Measurements from ENCODE around the gene RPL36.

RPL36 gene

DNA sequence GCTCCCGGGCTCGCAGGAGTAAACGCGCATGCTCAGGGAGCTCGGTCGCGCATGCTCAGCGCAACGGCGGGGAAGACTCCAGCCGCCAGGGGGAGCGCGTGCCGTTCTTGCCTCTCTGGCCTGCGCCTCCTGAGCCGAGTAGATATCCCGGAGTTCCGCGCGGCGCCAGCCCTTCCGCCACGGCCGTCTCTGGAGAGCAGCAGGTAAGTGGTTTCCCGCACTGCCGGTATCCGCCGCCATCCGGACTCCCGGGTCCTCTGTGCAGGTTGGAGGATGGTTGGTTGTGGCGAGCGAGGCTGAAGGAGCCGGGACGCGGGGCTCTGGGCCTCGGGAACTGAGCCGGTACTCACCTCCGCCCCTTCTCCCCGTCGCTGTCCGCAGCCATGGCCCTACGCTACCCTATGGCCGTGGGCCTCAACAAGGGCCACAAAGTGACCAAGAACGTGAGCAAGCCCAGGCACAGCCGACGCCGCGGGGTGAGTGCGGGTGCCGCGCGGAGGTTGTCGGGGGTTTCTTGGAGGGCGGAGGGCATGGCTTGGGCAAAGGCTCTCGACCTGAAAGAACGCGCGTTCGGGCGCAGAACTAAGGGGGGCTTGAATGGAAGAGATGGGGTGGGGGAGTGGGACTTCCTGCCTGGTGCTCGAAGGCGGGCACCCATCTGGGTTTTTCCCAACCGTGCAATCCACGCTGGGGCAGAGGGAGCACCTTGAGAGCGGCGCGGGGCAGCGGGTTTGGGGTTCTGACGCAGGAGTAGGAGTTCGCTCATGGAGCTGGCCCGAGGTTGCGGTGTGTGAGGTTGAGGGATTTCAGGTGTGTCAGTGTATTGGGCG lies at the start of gene RPL36:
Gene RPL36 (plus strand): TSS at position 171 of the 830 bp plus-strand sequence. CDS start 213 bp downstream, at position 384.
- DNase-seq, result peak; percentile 95

DNA sequence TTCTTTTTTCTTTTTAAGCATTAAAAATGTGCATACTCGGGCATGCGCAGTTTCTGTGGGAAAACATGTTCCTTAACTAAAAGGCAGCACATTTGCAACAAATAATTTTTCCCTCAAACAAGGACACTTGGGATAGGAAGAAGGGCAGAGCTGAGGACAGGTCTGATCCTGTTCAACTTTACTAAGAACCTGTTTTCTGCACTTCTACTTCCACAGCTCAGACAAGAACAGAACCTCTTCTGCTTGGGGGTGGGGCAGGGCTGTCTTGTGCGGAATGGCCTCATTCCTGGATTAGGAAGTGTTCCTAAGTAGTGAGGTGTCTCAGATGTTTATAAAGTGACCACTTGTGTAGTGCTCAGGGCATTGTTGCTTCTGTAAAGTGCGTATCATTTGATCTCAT lies 48.9 kb upstream of the RPL36 start:
- no peak for DNase-seq

DNA sequence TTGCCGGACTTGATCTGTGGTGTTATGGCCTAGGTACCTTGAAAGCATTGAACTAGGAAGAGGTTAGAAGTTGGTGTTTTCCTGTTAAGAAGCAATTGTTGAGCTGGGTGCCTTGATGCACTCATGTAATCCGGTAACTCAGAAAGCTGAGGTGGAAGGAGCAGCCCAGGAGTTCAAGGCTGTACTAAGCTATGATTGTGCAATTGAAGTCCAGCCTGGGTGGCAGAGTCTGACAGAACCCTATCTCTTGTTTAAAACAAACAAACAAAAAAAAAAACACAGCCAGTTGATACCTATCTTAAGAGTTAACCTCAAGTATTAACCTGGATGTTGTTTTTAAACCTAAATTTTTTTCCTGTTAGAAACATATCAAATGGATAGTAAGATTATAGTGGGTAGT lies 47.9 kb upstream of the RPL36 start:
- no peak for DNase-seq

DNA sequence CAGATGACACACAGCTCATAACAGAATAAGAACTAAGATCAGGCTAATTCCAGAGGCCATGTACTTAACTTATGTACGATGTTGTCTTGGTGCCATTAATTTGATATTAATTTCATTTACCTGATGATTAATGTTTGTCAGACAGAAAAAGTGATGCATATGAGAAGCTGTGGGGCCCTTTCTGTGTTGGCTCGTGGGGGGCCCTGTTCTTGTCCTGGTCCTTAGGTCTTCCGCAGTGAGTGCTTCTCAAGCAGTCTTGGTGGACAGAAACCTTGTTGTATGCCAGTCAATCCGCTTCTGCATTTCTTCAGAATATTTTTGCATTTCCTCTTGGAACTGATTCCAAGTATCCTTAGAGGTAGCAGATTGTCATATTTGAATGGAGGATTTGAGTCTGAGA lies 47.0 kb upstream of the RPL36 start:
- DNase-seq, result no peak

DNA sequence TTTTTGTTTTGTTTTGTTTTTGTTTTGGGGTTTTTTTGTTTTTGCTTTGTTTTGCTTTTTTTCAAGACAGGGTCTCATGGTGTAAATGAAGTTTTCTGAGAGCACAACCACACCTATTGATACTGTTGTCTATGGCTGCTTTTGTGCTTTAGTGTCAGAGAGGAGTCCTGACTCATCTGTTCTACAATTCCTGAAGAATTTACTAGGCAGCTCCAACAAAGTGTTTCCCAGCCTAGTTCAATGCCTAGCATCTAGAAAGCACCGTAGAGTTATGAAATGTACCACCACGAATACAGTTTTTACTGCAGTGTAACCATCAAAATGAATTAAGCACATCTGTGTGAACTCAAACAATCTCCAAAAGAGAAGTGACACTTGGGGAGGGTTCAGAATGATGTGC lies 46.1 kb upstream of the RPL36 start:
- no peak for DNase-seq

DNA sequence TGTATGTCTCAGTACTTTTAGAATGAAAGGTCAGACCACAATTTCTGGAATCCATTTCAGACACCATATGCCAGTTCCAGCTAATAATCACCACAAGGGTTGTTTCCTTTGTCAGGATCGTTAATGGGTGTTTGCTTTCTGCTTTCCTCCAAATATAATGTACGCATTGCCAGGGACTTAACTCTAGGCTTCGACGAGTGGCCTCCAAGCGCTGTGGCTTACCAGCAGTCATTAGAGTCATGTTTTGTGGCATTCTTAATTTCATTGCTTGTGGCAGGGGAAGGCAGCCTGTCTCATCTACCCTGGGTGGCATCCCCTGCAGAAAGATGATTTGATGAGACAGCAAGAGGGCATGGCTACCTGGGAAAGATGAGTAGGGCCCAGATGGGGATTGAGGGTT lies 44.7 kb upstream of the RPL36 start:
- DNase-seq, result no peak

DNA sequence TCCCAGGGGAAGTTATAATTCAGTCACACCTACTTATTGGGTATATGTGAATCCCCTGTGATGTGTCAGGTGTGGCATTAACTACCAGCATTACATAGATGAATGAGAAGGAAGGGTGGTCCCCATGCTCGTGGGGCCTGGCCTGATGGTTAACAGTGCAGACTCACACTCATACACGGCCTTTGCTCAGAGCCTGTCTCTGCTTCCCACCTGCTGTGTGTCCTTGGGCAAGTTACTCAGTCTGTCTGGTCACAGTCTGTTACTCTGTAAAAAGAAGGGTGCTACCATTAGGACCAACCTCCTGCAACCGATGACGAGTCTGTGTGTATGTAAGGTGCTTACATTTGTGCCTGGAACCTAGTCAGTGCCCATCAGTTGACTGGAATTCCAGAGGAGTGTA lies 43.4 kb upstream of the RPL36 start:
- DNase-seq, result no peak

DNA sequence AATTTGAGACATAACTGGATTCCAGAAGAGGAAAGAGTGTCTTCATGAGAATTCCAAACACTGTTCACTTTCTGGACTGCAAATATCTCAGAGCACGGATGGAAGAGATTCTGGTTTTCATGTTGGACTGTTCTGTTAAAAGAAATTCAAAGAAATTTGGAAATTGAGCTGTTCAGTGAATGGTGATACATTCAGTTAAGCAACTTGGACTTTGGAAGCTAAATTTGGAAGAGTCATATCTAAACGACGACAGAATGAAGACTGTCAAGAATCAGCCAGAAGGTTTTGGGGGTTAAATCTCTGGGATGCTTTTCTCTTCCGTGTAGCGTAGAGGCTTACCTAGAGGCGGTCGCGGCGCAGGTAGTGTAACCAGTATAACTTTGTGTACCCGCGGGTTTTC lies 41.6 kb upstream of the RPL36 start:
- DNase-seq, result no peak

DNA sequence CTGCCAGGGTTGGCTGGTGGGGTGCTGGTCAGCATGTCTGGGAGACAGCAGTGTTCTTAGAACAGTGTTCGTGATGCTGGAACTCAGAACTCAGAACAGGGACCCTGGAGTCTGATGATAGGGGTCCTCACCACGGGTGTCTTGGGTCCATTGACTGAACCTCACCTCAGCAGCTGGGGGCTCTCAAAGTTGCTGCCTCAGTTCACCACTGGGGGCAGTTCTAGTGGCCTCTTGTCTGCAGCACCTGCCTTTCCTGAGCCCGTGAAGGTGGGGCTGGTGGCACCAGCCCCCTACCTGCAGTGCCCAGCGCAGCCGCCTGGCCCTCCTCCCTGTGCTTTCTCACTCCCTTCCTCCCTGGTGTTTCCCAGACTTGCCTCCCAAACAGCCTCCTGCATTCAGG lies 38.7 kb upstream of the RPL36 start:
- DNase-seq, result no peak

DNA sequence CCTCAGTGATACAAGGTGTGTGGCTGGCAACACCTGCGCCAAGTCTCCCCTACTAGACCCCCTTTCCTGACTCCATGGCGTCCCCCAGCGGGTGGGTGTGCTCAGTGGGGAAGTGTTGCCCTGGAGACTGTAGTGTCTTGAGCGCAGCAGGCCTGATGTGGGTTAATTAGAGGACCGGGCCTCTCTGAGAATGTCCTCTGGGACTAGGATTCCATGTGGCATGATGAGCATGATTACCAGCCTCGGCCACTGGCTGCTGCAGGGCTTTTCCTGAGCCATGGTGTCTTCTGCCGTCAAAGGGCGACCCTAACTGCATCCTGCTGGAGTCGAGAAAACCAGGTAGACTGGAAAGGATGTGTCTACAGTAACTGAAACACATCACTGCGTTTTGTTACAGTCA lies 37.8 kb upstream of the RPL36 start:
- DNase-seq, result no peak

DNA sequence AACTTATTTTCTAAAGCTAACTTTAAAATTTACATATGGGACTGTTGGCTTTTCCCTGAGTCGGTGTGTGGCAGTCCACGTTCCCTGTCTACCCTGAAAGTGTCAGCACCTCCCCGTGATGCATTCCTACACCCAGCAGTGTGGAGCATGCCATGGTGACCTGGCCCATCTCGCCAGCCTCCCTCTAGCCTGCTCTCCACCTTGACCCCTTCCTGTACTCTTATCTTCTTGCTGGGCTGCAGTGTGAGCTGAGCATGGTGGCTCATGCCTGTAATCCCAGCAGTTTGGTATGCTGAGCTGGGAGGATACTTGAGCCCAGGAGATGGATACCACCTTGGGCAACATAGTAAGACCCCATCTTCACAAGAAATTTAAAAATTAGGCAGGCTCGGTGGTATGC lies 35.2 kb upstream of the RPL36 start:
- no peak for DNase-seq

DNA sequence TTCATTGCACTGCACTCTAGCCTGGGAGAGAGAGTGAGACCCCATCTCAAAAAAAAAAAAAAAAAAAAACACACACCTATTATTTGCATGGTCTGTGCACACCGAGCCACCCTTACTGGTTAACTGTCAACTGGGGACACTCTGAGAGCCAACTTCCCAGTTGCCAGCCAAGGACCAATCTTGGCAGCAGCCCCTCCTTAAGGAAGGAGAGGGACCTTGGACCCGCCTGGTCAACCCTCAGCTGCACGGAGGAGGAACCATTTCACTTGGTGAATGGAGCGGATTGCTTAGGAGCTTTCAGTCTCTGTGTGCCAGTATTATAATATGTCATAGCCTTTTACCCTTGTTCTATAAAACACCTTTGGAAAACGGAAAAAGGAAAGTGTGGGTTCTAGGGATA lies 34.7 kb upstream of the RPL36 start:
- DNase-seq, result no peak

DNA sequence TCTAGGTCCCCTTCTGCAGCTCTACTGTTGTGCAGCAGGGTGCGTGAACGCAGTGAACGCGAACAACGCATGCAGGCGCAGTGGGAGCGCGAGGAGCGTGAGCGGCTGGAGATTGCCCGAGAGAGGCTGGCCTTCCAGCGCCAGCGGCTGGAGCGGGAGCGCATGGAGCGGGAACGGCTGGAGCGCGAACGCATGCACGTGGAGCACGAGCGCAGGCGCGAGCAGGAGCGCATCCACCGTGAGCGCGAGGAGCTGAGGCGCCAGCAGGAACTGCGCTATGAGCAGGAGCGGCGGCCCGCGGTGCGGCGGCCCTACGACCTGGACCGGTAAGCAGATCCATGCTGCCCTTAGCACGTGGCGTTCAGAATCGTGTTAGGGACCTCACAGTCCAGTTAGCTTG lies 28.6 kb upstream of the RPL36 start:
- DNase-seq, result no peak

DNA sequence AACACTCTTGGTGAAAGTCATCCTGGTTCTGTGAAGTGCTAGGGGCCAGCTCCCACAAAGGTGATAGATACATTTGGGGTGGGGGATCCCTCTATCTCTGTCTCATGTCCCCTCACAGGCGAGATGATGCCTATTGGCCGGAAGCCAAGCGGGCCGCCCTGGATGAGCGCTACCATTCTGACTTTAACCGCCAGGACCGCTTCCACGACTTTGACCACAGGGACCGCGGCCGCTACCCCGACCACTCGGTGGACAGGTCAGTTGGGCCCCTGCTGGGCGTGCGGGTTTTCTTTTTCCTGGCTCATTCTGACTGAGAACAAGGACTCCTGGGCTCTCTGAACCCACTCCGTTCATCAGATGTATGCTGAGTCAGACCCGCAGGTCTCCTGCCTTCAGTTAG lies 26.2 kb upstream of the RPL36 start:
- DNase-seq, result no peak

DNA sequence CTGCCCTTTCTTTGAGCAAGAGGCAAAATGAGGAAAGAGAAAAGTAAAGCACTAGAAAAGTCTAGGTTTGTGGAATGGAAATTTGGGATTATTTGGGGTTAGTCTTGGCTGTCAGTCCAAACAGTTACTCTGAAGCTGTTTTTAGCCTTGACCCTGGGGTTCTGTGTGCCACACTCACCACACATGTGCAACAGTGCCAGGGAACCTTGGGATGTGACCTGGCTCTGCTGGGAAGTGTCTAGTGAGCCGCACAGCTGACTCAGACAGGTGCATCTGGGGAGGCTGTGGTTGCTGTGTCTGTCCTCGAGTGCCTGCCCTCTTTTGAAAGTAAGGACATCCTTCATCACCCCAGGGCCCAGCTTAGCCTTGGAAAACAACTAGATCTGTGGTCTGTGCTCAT lies 25.6 kb upstream of the RPL36 start:
- DNase-seq, result no peak

DNA sequence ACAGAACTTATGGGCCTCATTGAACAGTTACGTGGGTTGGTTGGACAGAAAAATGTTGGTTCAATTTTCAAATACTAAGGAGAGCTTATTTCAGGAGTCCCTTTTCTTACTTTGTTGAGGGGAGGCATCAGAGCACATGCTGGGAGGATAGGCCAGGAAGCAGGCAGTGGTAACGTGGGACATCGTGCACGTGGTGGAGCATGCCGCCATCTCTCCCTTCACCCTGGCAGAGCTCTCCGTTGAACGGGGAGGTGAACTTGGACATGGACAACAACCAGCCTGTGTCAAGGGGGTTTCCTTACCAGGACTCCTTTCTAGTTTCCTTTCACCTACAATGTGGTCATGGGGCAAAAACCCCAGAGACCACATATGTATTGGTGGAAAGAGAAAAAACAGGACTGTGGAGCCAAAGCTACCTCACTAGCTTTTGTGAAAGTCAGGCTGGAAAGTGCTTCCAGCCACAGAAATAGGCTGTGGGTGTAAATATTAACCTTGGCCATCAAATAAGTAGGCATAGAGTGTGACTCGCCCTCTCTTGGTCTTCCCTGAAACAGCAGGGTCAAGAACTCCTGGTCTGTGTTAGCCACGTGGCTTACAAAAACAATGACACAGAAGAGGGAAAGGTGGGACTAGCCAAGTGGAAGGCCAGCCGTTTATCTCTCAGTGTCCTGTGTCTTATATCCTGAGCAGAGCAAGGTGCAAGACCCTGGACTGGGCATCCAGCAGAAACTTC lies 24.1 kb upstream of the RPL36 start:
- peak; percentile 40 for DNase-seq

DNA sequence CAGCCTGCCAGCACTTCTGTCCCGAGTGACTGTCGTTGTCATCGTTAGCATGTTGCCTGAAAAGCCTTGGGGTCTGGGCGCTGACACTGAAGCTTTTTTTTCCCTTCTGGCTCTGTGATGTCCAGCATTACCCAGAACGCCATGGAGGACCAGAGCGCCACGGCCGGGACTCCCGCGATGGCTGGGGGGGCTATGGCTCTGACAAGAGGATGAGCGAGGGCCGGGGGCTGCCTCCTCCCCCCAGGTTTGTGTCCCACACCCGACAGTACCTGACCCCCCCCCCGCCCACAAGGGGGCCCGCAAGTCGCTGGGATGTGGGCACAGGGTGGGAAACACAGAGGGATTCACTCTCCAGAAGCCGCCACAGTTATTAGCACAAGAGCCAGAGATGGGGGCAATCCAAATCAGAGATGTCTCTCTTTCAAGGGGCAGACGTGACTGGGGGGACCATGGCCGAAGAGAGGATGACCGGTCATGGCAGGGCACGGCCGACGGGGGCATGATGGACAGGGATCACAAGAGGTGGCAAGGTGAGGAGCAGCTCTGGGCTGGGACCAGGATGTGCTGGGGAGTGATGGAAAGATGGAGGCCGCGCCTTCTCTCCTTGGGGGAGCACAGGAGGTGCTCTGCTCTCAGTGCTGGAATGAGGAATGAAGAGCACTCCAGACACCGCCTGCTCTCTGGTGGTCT lies 23.0 kb upstream of the RPL36 start:
- DNase-seq, result no peak

DNA sequence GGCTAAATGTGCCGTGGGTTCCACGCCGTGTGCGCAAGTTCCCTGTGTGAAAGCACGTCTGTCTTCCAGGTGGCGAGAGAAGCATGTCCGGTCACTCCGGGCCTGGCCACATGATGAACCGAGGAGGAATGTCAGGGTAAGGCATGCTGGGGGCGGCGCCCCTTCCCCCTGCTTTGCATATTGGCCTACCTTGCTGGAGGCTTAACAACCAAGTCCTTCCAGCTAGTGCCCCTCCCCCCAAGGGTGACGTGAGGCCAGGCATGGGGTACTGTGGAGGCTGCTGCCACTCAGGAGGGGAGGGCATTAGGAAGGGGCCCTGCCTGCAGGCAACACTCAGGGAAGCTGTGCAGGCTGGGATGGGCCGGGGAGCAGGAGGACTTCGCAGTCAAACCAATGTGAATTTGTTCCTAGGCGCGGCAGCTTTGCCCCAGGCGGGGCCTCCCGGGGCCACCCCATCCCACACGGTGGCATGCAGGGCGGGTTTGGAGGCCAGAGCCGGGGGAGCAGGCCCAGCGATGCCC lies 22.3 kb upstream of the RPL36 start:
- no peak for DNase-seq

DNA sequence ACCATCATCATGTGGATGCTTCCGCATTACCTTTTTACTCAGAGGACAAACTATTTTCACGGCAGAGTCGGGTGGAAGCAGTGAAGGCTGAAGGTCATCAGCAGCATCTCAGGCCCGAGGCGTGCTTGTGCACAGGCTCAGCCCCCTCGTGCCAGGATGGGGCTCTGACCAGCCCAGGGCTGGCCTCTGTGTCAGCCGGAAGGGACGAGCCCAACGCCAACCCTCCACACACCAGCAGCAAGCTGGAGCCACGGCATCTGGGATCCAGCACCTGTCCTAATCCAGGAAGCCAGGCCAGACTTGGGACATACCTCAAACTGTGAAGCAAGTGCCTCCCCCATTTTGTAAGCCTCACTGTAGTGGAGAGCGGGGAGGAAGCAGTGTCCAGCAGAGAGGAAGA lies 20.9 kb upstream of the RPL36 start:
- no peak for DNase-seq

DNA sequence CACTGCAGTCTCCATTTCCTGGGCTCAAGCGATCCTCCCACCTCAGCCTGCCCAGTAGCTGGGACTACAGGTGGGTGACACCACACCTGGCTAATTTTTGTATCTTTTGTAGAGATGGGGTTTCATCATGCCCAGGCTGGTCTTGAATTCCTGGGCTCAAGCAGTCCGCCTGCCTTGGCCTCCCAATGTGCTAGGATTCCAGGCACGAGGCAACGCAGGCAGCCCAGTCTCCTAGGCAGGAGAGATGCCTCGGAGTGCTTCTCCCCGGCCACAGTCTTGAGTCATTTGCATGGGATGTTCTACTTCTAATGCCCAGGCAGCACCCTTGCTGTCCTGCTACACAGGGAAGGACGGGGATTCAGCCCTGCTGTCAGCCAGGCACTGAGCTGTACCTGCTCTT lies 18.5 kb upstream of the RPL36 start:
- no peak for DNase-seq

DNA sequence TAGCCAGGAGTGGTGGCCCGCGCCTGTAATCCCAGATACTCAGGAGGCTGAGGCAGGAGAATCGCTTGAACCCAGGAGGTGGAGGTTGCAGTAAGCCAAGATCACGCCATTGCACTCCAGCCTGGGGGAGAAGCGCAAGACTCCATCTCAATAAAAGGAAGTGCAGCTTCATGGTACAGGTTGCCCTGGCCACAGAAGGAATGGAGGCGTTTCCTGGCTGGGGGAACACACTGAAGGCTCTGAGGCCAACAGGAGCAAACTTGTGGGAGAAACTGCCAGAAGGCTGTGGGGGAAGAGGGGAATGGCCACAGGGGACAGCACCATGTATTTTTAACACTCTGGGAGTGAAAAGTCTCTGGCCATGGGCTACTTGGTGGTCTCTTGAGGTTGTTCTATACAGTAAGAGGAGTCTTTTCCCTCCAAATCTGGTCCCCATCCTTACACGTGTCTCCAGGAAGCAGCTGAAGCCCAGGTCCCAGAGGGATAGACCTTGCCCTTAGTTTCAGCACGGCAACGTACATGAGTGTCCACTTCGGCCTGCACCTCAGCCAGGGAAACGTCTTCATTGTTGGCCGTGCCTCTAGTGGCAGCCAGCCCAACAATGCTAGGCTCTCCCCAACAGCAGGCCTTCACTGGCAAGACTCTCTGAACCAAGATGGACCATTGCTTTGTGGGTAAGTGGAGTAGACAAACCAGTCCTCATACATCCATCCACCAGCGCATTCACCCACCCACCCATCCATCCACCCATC lies 17.2 kb upstream of the RPL36 start:
- no peak for DNase-seq

DNA sequence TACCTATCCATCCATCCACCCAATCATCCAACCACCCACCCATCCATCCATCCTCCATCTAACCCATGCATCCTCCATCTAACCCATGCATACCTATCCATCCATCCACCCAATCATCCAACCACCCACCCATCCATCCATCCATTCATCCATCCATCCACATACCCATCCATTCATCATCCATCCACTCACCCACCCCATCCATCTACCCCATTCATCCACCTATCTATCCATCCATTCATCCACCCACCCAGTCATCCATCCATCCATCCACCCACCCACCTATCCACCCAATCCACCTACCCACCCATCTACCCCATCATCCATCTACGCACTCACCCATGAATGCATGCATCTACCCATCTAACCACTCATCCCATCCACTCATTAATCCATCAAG lies 16.3 kb upstream of the RPL36 start:
- DNase-seq, result no peak

DNA sequence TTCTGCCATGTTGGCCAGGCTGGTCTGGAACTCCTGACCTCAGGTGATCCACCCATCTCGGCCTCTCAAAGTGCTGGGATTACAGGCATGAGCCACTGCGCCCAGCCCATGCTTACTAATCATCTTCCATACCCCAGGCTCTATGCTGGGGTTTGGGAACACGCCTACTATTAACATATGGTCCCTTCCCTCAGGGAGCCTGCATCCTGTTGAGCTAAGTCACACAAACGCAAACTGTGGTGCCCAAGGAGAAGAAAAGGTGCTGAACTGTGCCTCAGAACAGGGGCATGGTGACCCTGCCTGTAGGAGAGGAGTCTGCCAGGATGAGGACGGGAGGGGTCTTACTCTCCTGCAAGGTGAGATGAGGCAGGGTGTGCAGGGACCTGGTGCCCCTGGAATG lies 15.4 kb upstream of the RPL36 start:
- no peak for DNase-seq

All from fibroblast of skin of right biceps (primary cell).